ENCODE results near the gene GRIFIN.
A peak's percentile ranks its signal among the peaks of the same experiment; 100 is the strongest.

GRIFIN gene

GRCh38 chr7:2483494-2483893 is 7.3 kb upstream of the GRIFIN start:
- Histone ChIP-seq H3K4me3 (ENCODE audit: low read depth, low read length, poor library complexity, severe bottlenecking) (no peak overlapping the region), H3F3A (ENCODE audit: insufficient read depth, low read length) (no peaks in the 10 kb centered on the region), H3K36me3 (ENCODE audit: insufficient read depth, low read length) (no peaks in the 10 kb centered on the region), H3K79me2 (ENCODE audit: insufficient read depth, low read length) (no peaks in the 10 kb centered on the region), H3K27ac (ENCODE audit: low read depth, low read length, poor library complexity, severe bottlenecking) (no peak overlapping the region), H3K27me3 (ENCODE audit: insufficient read depth, low read length) (peaks cover 16% of the 10 kb centered on the region; the same call in 1 of the 2 replicates), H4K20me1 (ENCODE audit: insufficient read depth, low read length) (no peaks in the 10 kb centered on the region), H2AFZ (ENCODE audit: low read length) (no peak overlapping the region), H3K9me2 (ENCODE audit: low read depth, low read length) (no peaks in the 10 kb centered on the region), H3K4me1 (ENCODE audit: insufficient read depth, low read length, severe bottlenecking) (no peaks in the 10 kb centered on the region), H3K4me2 (ENCODE audit: low read length) (no peak overlapping the region), H3K9ac (ENCODE audit: low read length) (no peak overlapping the region), H3K9me3 (ENCODE audit: low read length) (no peaks in the 10 kb centered on the region)
- TF ChIP-seq EZH2 (IDR thresholded peaks at IDR 0.05; ENCODE audit: borderline replicate concordance, low read length): no peak

- Histone ChIP-seq H3K9ac (ENCODE audit: low read length) (no peak overlapping the region), H4K20me1 (ENCODE audit: insufficient read depth, low read length) (no peaks in the 10 kb centered on the region), H3K27ac (ENCODE audit: low read depth, low read length, poor library complexity, severe bottlenecking) (no peak overlapping the region), H3K9me3 (ENCODE audit: low read length) (no peaks in the 10 kb centered on the region), H3K79me2 (ENCODE audit: insufficient read depth, low read length) (no peaks in the 10 kb centered on the region), H3K4me3 (ENCODE audit: low read depth, low read length, poor library complexity, severe bottlenecking) (no peak overlapping the region), H3K9me2 (ENCODE audit: low read depth, low read length) (no peaks in the 10 kb centered on the region), H3K4me2 (ENCODE audit: low read length) (no peak overlapping the region), H3K27me3 (ENCODE audit: insufficient read depth, low read length) (peaks cover 21% of the 10 kb centered on the region), H3F3A (ENCODE audit: insufficient read depth, low read length) (no peaks in the 10 kb centered on the region), H3K36me3 (ENCODE audit: insufficient read depth, low read length) (no peaks in the 10 kb centered on the region), H2AFZ (ENCODE audit: low read length) (no peak overlapping the region), H3K4me1 (ENCODE audit: insufficient read depth, low read length, severe bottlenecking) (no peaks in the 10 kb centered on the region)
- TF ChIP-seq CTCF (IDR thresholded peaks at IDR 0.05; ENCODE audit: low read length): peak; percentile 49; the same call in 1 of the 2 replicates
- no peak for TF ChIP-seq EZH2 (IDR thresholded peaks at IDR 0.05; ENCODE audit: borderline replicate concordance, low read length)
These were observed 6.7 kb upstream of the GRIFIN start for GRCh38 chr7:2482725-2483451.

GRCh38 chr7:2481195-2481594 is 5.0 kb upstream of the GRIFIN start:
- Histone ChIP-seq H3K36me3 (ENCODE audit: insufficient read depth, low read length) (no peaks in the 10 kb centered on the region), H3K9ac (ENCODE audit: low read length) (no peak overlapping the region), H3K4me1 (ENCODE audit: insufficient read depth, low read length, severe bottlenecking) (no peaks in the 10 kb centered on the region), H3K4me3 (ENCODE audit: low read depth, low read length, poor library complexity, severe bottlenecking) (no peak overlapping the region), H2AFZ (ENCODE audit: low read length) (no peak overlapping the region), H3K9me2 (ENCODE audit: low read depth, low read length) (no peaks in the 10 kb centered on the region), H3K9me3 (ENCODE audit: low read length) (no peaks in the 10 kb centered on the region), H3F3A (ENCODE audit: insufficient read depth, low read length) (no peaks in the 10 kb centered on the region), H3K4me2 (ENCODE audit: low read length) (no peak overlapping the region), H3K27ac (ENCODE audit: low read depth, low read length, poor library complexity, severe bottlenecking) (no peak overlapping the region), H3K79me2 (ENCODE audit: insufficient read depth, low read length) (no peaks in the 10 kb centered on the region), H3K27me3 (ENCODE audit: insufficient read depth, low read length) (peaks cover 21% of the 10 kb centered on the region), H4K20me1 (ENCODE audit: insufficient read depth, low read length) (no peaks in the 10 kb centered on the region)
- TF ChIP-seq EZH2 (IDR thresholded peaks at IDR 0.05; ENCODE audit: borderline replicate concordance, low read length): no peak
- no peak for TF ChIP-seq CTCF (IDR thresholded peaks at IDR 0.05; ENCODE audit: low read length)

- Histone ChIP-seq H4K20me1 (ENCODE audit: insufficient read depth, low read length) (no peaks in the 10 kb centered on the region), H3K4me3 (ENCODE audit: low read depth, low read length, poor library complexity, severe bottlenecking) (no peak overlapping the region), H3K36me3 (ENCODE audit: insufficient read depth, low read length) (no peaks in the 10 kb centered on the region), H3K9me3 (ENCODE audit: low read length) (no peaks in the 10 kb centered on the region), H3K9ac (ENCODE audit: low read length) (no peak overlapping the region), H3K4me2 (ENCODE audit: low read length) (no peak overlapping the region), H3K9me2 (ENCODE audit: low read depth, low read length) (no peaks in the 10 kb centered on the region), H2AFZ (ENCODE audit: low read length) (no peak overlapping the region), H3F3A (ENCODE audit: insufficient read depth, low read length) (no peaks in the 10 kb centered on the region), H3K27ac (ENCODE audit: low read depth, low read length, poor library complexity, severe bottlenecking) (no peak overlapping the region), H3K79me2 (ENCODE audit: insufficient read depth, low read length) (no peaks in the 10 kb centered on the region), H3K4me1 (ENCODE audit: insufficient read depth, low read length, severe bottlenecking) (no peaks in the 10 kb centered on the region), H3K27me3 (ENCODE audit: insufficient read depth, low read length) (peaks cover 21% of the 10 kb centered on the region)
- no peak for TF ChIP-seq EZH2 (IDR thresholded peaks at IDR 0.05; ENCODE audit: borderline replicate concordance, low read length)
- no peak for TF ChIP-seq CTCF (IDR thresholded peaks at IDR 0.05; ENCODE audit: low read length)
These were observed 3.8 kb upstream of the GRIFIN start for GRCh38 chr7:2480070-2480408.
